Tibial nerve (tissue), 4 donors: ENCODE data around the gene C20orf96. TPM values are rescaled to one million over a fixed set of nuclear protein-coding genes. Genes with fewer than 3 reads are reported as not detected.
A peak's percentile ranks its signal among the peaks of the same experiment; 100 is the strongest.

ENCODE experiments used
- DNase-seq, 2 donors: peaks; one replicate each; pipeline ENCODE4 v3.0.0-alpha.2; 2019; ENCODE audit warnings: low spot score in 2 of 2
- H3K27ac ChIP-seq, 4 donors: fragments of 200-600 bp; sonication (generic) in 3 of 4; one replicate each; pipeline ENCODE4 v1.5.1; 2017 to 2019; ENCODE audit warnings: mild to moderate bottlenecking in 1 of 4
- H3K27me3 ChIP-seq, 2 donors: fragments of 200-600 bp; sonication (generic) in 1 of 2; one replicate each; pipeline versions ENCODE4 v1.5.1 to v1.6.0; 2017 to 2019
- H3K36me3 ChIP-seq, 3 donors: fragments of 200-600 bp; sonication (generic); one replicate each; pipeline ENCODE4 v1.5.1; 2018 to 2019
- H3K4me1 ChIP-seq, 4 donors: fragments of 200-600 bp; sonication (generic) in 3 of 4; one replicate each; pipeline ENCODE4 v1.5.1; 2017 to 2019
- H3K4me3 ChIP-seq, 4 donors: fragments of 200-600 bp; sonication (generic) in 3 of 4; one replicate each; pipeline ENCODE4 v1.5.1; 2017 to 2019; ENCODE audit warnings: mild to moderate bottlenecking in 1 of 4, moderate library complexity in 1 of 4
- H3K9me3 ChIP-seq, 4 donors: fragments of 200-600 bp; sonication (generic) in 3 of 4; one replicate each; pipeline ENCODE4 v1.5.1; 2017 to 2019
- EP300 ChIP-seq, 2 donors: sonication (generic); formaldehyde crosslinking; IDR thresholded peaks; one replicate each; pipeline ENCODE4 v1.6.1; 2017; ENCODE audit warnings: antibody characterized with exemption in 2 of 2, mild to moderate bottlenecking in 1 of 2
- POLR2A ChIP-seq, 2 donors: fragments of 450-650 bp; IDR thresholded peaks; one replicate each; pipeline ENCODE4 v1.6.1; 2017; ENCODE audit warnings: antibody characterized with exemption in 2 of 2, mild to moderate bottlenecking in 2 of 2, moderate library complexity in 2 of 2
- WGBS, 2 donors: methylation state at CpG; one replicate each; pipeline ENCODE4 v1.1.5; 2018; 5-methylcytosine and 5-hydroxymethylcytosine counted together
- total RNA-seq, 4 donors: library from RNA; depleted of rRNA; stranded (reverse); fragments of >200 nt; gene quantifications; one replicate each; pipeline ENCODE4 v1.1.0, GENCODE V29; 2016
- TF ChIP-seq, protein P1 (sequence below), 5 experiments: fragments of 200-600 bp in 3 of 5; fragments of 450-650 bp in 2 of 5; sonication (generic) in 3 of 5; IDR thresholded peaks; one replicate each; pipeline ENCODE4 v1.5.1; 2016 to 2019; ENCODE audit warnings: antibody characterized with exemption in 5 of 5, mild to moderate bottlenecking in 3 of 5, moderate library complexity in 2 of 5

Gene C20orf96
- total RNA-seq, 4 donors from 2014 or later: 3.5 to 8.7 (median 4.5) TPM

DNA sequence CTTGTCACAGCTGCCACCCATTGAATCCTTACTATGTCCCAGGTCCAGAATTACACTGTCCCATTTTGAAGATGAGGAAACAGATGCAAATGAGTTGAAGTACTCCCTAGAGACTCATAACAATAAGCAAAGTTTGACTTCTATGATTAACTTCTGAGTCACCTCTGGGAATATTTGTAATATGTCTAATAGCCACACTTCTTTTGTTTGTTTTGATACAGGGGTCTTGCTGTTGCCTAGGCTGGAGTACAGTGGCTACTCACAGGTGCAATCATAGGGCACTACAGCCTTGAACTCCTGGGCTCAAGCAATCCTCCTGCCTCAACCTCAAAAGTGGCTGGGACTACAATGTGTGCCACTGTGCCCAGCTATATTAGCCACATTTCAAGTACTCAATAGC lies 23.4 kb upstream of the C20orf96 start:
- Histone ChIP-seq H3K4me1 (peaks cover 0 to 20% (median 6%) of the 10 kb centered on the region in 4 donors), H3K4me3 (no peak overlapping the region), H3K27ac (no peak overlapping the region), H3K27me3 (no peaks in the 10 kb centered on the region), H3K9me3 (no peaks in the 10 kb centered on the region), H3K36me3 (no peaks in the 10 kb centered on the region)
- no peak for DNase-seq
- TF ChIP-seq EP300 (IDR thresholded peaks at IDR 0.05) (no peak), POLR2A (IDR thresholded peaks at IDR 0.05) (no peak)
- TF ChIP-seq, protein P1, sequence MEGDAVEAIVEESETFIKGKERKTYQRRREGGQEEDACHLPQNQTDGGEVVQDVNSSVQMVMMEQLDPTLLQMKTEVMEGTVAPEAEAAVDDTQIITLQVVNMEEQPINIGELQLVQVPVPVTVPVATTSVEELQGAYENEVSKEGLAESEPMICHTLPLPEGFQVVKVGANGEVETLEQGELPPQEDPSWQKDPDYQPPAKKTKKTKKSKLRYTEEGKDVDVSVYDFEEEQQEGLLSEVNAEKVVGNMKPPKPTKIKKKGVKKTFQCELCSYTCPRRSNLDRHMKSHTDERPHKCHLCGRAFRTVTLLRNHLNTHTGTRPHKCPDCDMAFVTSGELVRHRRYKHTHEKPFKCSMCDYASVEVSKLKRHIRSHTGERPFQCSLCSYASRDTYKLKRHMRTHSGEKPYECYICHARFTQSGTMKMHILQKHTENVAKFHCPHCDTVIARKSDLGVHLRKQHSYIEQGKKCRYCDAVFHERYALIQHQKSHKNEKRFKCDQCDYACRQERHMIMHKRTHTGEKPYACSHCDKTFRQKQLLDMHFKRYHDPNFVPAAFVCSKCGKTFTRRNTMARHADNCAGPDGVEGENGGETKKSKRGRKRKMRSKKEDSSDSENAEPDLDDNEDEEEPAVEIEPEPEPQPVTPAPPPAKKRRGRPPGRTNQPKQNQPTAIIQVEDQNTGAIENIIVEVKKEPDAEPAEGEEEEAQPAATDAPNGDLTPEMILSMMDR (IDR thresholded peaks at IDR 0.05): no peak

DNA sequence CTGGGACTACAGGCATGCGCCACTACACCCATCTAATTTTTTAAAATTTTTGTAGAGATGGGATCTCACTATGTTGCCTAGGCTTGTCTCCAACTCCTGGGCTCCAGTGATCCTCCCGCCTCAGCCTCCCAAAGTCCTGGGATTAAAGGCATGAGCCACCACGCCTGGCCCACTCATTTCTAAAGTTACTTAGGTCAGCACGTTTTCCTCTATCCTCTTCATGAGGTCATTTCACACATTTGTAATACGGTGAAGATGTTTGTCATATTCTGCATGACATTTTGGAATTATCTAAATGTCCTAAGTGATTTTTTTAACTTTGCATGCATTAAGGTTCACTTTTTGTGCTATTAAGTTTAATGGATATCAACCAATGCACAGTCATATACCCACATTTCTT lies 22.9 kb upstream of the C20orf96 start:
- no peaks in the 10 kb centered on the region for H3K9me3 ChIP-seq
- 86 to 89% methylated on average over 5 of the region's 5 CpGs for WGBS, 2 donors
- no peak overlapping the region for H3K27ac ChIP-seq
- no peaks in the 10 kb centered on the region for H3K36me3 ChIP-seq
- DNase-seq: no peak
- no peak overlapping the region for H3K4me3 ChIP-seq
- peaks cover 0 to 20% (median 7%) of the 10 kb centered on the region in 4 donors for H3K4me1 ChIP-seq
- TF ChIP-seq EP300 (IDR thresholded peaks at IDR 0.05): no peak
- no peaks in the 10 kb centered on the region for H3K27me3 ChIP-seq

DNA sequence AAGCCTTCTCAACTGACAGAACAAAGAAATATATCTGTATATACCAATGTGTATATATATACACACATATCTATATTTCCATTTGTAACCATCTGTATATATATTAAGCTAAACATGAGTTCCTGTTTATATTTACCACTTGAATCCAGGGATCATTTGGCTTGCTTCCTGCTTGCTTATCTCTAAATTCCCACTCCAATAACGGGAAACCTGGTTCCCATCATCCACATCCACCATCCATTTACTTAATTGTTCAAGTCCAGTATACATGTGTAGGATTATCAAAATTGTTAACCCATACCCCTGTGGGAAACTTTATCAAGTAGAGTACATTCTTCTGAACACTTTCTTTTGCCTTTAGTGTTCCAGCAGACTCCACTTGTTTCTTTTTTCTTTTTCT lies 22.3 kb upstream of the C20orf96 start:
- Histone ChIP-seq H3K4me3 (no peak overlapping the region), H3K4me1 (peaks cover 0 to 20% (median 7%) of the 10 kb centered on the region in 4 donors), H3K27ac (no peak overlapping the region), H3K36me3 (no peaks in the 10 kb centered on the region), H3K9me3 (no peaks in the 10 kb centered on the region), H3K27me3 (no peaks in the 10 kb centered on the region)
- 77 to 82% methylated on average over 1 of the region's 1 CpG for WGBS, 2 donors
- TF ChIP-seq POLR2A (IDR thresholded peaks at IDR 0.05): no peak
- TF ChIP-seq EP300 (IDR thresholded peaks at IDR 0.05): no peak
- TF ChIP-seq, protein P1 (IDR thresholded peaks at IDR 0.05): no peak
- no peak for DNase-seq

DNA sequence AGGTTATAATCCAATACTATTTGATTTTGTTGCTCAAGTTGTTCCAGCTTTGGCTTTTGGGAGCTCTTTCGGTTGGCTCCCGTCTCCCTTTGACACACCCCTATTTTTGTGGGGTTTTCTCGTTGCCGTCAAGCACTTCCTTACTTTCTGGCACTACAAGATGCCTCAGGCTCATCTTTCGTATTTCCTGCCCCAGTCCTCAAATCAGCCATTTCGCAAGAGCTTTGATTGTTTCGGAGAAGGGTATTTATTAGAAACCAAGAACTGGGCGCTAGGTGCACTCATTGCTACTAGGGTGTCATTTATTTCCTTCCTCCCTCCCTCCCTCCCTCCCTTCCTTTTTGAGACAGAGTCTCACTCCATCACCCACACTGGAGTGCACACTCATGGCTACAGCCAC lies 21.5 kb upstream of the C20orf96 start:
- Histone ChIP-seq H3K9me3 (no peaks in the 10 kb centered on the region), H3K4me3 (no peak overlapping the region), H3K27me3 (no peaks in the 10 kb centered on the region), H3K36me3 (no peaks in the 10 kb centered on the region), H3K27ac (no peak overlapping the region), H3K4me1 (peaks cover 0 to 20% (median 7%) of the 10 kb centered on the region in 4 donors)
- TF ChIP-seq POLR2A (IDR thresholded peaks at IDR 0.05) (no peak), EP300 (IDR thresholded peaks at IDR 0.05) (no peak)
- TF ChIP-seq, protein P1 (IDR thresholded peaks at IDR 0.05): no peak
- no peak for DNase-seq
- WGBS, 2 donors: 86 to 88% methylated on average over 8 of the region's 8 CpGs

DNA sequence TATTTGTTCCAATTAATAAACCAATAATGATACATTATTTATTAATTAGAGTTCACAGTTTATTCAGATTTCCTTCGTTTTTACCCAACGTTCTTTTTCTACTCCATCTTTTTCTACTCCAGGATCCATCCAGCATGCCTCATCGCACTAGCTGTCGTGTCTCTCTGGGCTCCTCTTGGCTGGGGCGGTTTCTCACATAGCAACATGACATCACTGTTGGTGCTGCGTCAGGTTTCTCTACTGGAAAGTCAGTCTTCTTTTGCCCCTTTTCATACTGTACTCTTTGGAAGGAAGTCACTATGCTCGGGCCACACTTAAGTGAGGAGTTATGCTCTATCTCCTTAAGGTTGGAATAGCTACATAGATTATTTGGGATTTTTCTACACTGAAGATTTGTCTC lies 21.1 kb upstream of the C20orf96 start:
- DNase-seq: no peak
- no peak for TF ChIP-seq POLR2A (IDR thresholded peaks at IDR 0.05)
- no peak for TF ChIP-seq EP300 (IDR thresholded peaks at IDR 0.05)
- TF ChIP-seq, protein P1 (IDR thresholded peaks at IDR 0.05): no peak
- Histone ChIP-seq H3K9me3 (no peaks in the 10 kb centered on the region), H3K27ac (no peak overlapping the region), H3K4me1 (peaks cover 0 to 20% (median 7%) of the 10 kb centered on the region in 4 donors), H3K4me3 (no peak overlapping the region), H3K27me3 (no peaks in the 10 kb centered on the region), H3K36me3 (no peaks in the 10 kb centered on the region)
- 89 to 94% methylated on average over 7 of the region's 7 CpGs for WGBS, 2 donors

DNA sequence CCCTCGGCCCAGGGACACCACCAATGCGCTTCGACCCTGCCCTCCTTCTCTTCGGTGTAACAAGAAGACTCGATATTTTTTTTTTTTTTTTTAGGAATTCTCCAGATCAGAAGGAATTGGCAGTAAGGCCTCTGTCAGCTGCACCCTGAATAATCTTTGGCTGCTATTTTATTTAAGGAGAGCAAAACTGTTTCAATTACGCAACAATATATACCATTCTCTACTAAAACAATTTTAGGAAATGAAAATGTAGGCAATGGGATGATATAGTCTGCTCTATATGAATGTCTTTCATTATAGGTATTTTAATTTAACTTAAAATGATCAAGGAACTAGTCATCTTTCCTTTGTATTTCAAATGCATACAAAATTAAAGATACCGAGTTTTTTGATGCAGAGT lies 20.1 kb upstream of the C20orf96 start:
- H3K27ac ChIP-seq: peak overlapping the region; percentile 83 to 97 (median 94)
- TF ChIP-seq POLR2A (IDR thresholded peaks at IDR 0.05) (no peak), EP300 (IDR thresholded peaks at IDR 0.05) (no peak)
- TF ChIP-seq, protein P1 (IDR thresholded peaks at IDR 0.05): no peak
- no peaks in the 10 kb centered on the region for H3K27me3 ChIP-seq
- H3K36me3 ChIP-seq: no peaks in the 10 kb centered on the region
- peaks cover 0 to 20% (median 7%) of the 10 kb centered on the region in 4 donors for H3K4me1 ChIP-seq
- H3K4me3 ChIP-seq: peak overlapping the region in 3 of 4 donors; percentile 51 to 66 (median 53)
- no peak for DNase-seq
- H3K9me3 ChIP-seq: no peaks in the 10 kb centered on the region
- 2 to 3% methylated on average over 7 of the region's 7 CpGs for WGBS, 2 donors
